WTC11 (cell line): Measurements from ENCODE around the gene KIFC3.
"Not testable (repeated sequence)": the region's sequence is repeated elsewhere in the genome, so short reads cannot be mapped to it uniquely, and the experiment has no call there.

Experiments used
- ETV6 ChIP-seq: sonication (generic); formaldehyde crosslinking; IDR thresholded peaks from 2 replicates; pipeline ENCODE4 v1.8.1; 2022; ENCODE audit warnings: mild to moderate bottlenecking, missing genetic modification reagents
- FOXP1 ChIP-seq: sonication (generic); formaldehyde crosslinking; IDR thresholded peaks from 2 replicates; pipeline ENCODE4 v1.8.0; 2022; ENCODE audit warnings: missing genetic modification reagents, mild to moderate bottlenecking, moderate library complexity, borderline replicate concordance
- GABPB1 ChIP-seq: sonication (generic); formaldehyde crosslinking; IDR thresholded peaks from 2 replicates; pipeline ENCODE4 v1.8.1; 2023; ENCODE audit warnings: mild to moderate bottlenecking, missing genetic modification reagents
- NR1H2 ChIP-seq: sonication (generic); formaldehyde crosslinking; IDR thresholded peaks from 2 replicates; pipeline ENCODE4 v1.9.0; 2021; ENCODE audit warnings: mild to moderate bottlenecking, moderate library complexity, missing genetic modification reagents
- TF ChIP-seq, protein P1 (sequence below): fragments of 200-600 bp; IDR thresholded peaks from 2 replicates; pipeline ENCODE4 v1.8.0; 2022; ENCODE audit warnings: antibody characterized with exemption
- TF ChIP-seq, protein P2 (sequence below): sonication (generic); formaldehyde crosslinking; IDR thresholded peaks from 2 replicates; pipeline ENCODE4 v1.8.0; 2022; ENCODE audit warnings: mild to moderate bottlenecking, missing genetic modification reagents

DNA sequence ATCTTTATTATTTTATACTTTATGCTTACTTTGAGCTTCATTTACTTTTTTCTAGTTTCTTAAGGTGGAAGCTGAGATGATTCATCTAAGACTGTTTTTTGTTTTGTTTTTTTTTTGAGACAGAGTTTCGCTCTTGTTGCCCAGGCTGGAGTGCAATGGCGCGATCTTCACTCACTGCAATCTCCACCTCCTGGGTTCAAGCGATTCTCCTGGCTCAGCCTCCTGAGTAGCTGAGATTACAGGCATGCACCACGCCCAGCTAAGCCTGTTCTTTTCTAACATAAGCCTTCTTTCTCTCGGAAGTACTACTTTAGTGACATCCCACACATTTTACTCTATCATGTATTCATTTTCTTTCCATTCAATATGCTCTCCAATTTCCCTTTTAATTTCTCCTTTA, 89.7 kb downstream of the KIFC3 start:
- TF ChIP-seq, protein P1, sequence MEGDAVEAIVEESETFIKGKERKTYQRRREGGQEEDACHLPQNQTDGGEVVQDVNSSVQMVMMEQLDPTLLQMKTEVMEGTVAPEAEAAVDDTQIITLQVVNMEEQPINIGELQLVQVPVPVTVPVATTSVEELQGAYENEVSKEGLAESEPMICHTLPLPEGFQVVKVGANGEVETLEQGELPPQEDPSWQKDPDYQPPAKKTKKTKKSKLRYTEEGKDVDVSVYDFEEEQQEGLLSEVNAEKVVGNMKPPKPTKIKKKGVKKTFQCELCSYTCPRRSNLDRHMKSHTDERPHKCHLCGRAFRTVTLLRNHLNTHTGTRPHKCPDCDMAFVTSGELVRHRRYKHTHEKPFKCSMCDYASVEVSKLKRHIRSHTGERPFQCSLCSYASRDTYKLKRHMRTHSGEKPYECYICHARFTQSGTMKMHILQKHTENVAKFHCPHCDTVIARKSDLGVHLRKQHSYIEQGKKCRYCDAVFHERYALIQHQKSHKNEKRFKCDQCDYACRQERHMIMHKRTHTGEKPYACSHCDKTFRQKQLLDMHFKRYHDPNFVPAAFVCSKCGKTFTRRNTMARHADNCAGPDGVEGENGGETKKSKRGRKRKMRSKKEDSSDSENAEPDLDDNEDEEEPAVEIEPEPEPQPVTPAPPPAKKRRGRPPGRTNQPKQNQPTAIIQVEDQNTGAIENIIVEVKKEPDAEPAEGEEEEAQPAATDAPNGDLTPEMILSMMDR = not testable (repeated sequence)
- TF ChIP-seq FOXP1; NR1H2 (CRISPR knock-in tag); GABPB1; ETV6 (CRISPR knock-in tag): not testable (repeated sequence)
- TF ChIP-seq, protein P2, sequence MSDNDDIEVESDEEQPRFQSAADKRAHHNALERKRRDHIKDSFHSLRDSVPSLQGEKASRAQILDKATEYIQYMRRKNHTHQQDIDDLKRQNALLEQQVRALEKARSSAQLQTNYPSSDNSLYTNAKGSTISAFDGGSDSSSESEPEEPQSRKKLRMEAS = not testable (repeated sequence)
